ENCODE data around the gene DLG1.
"Not testable (repeated sequence)": the region's sequence is repeated elsewhere in the genome, so short reads cannot be mapped to it uniquely, and the experiment has no call there.

Gene DLG1

GRCh38 chr3:197041875-197042488 lies 256.4 kb downstream of the DLG1 start:
- peaks cover 3% of the 10 kb centered on the region for H3K27me3 ChIP-seq
- no peak overlapping the region for H3K27ac ChIP-seq
- H3K4me1 ChIP-seq (ENCODE audit: control insufficient read depth in 1 of 2, insufficient read depth in 1 of 2, low read depth in 1 of 2, low read length in 1 of 2): no peaks in the 10 kb centered on the region

GRCh38 chr3:197040658-197041057 lies 257.8 kb downstream of the DLG1 start:
- H3K9me3 ChIP-seq: no peaks in the 10 kb centered on the region
- no peak overlapping the region for H3K27ac ChIP-seq
- TF ChIP-seq, protein P1, sequence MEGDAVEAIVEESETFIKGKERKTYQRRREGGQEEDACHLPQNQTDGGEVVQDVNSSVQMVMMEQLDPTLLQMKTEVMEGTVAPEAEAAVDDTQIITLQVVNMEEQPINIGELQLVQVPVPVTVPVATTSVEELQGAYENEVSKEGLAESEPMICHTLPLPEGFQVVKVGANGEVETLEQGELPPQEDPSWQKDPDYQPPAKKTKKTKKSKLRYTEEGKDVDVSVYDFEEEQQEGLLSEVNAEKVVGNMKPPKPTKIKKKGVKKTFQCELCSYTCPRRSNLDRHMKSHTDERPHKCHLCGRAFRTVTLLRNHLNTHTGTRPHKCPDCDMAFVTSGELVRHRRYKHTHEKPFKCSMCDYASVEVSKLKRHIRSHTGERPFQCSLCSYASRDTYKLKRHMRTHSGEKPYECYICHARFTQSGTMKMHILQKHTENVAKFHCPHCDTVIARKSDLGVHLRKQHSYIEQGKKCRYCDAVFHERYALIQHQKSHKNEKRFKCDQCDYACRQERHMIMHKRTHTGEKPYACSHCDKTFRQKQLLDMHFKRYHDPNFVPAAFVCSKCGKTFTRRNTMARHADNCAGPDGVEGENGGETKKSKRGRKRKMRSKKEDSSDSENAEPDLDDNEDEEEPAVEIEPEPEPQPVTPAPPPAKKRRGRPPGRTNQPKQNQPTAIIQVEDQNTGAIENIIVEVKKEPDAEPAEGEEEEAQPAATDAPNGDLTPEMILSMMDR (IDR thresholded peaks at IDR 0.05): no peak
- no peak overlapping the region for H3K4me3 ChIP-seq (ENCODE audit: low read depth in 1 of 2, low read length in 1 of 2)
- no peaks in the 10 kb centered on the region for H3K4me1 ChIP-seq (ENCODE audit: control insufficient read depth in 1 of 2, insufficient read depth in 1 of 2, low read depth in 1 of 2, low read length in 1 of 2)
- peaks cover 11% of the 10 kb centered on the region for H3K36me3 ChIP-seq
- peaks cover 16% of the 10 kb centered on the region for H3K27me3 ChIP-seq

More at GRCh38 chr3:197041875-197042488, 256.4 kb downstream of the DLG1 start:
- Histone ChIP-seq H3K9me3 (no peaks in the 10 kb centered on the region), H3K4me3 (ENCODE audit: low read depth in 1 of 2, low read length in 1 of 2) (no peak overlapping the region), H3K36me3 (peaks cover 21% of the 10 kb centered on the region)
- TF ChIP-seq, protein P1 (IDR thresholded peaks at IDR 0.05): no peak

GRCh38 chr3:197038679-197039462 lies 259.5 kb downstream of the DLG1 start:
- Histone ChIP-seq H3K4me1 (ENCODE audit: control insufficient read depth in 1 of 2, insufficient read depth in 1 of 2, low read depth in 1 of 2, low read length in 1 of 2) (no peaks in the 10 kb centered on the region), H3K9me3 (no peaks in the 10 kb centered on the region), H3K27ac (no peak overlapping the region), H3K36me3 (peaks cover 3% of the 10 kb centered on the region), H3K27me3 (peaks cover 28% of the 10 kb centered on the region), H3K4me3 (ENCODE audit: low read depth in 1 of 2, low read length in 1 of 2) (no peak overlapping the region)
- TF ChIP-seq, protein P1 (IDR thresholded peaks at IDR 0.05): no peak

DNA sequence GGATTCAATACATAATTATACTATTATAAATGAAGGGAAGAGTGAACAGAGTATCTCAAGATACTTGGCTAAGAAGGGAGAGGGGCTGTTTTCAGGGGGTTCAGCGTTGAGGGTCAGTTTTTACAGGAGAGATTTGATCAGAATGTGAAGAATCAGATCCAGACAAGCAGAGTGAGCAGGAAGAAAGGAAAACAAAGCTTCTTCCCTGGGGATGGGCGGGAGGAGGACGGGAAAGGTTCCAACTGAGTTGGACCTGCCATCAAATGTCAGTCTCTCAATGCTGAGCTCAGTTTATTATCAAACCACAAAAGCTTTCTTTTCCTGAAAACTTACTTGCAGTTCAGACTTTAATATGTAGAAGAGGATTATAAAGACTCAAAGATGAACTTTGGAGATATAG lies 262.8 kb downstream of the DLG1 start:
- Histone ChIP-seq H3K4me1 (ENCODE audit: control insufficient read depth in 1 of 2, insufficient read depth in 1 of 2, low read depth in 1 of 2, low read length in 1 of 2) (peaks cover 0 to 5% of the 10 kb centered on the region in 2 experiments), H3K9me3 (no peaks in the 10 kb centered on the region), H3K27me3 (peaks cover 41% of the 10 kb centered on the region), H3K4me3 (ENCODE audit: low read depth in 1 of 2, low read length in 1 of 2) (no peak overlapping the region), H3K36me3 (no peaks in the 10 kb centered on the region), H3K27ac (no peak overlapping the region)
- TF ChIP-seq, protein P1 (IDR thresholded peaks at IDR 0.05): no peak

- not testable (repeated sequence) for H3K9me3 ChIP-seq; H3K36me3 ChIP-seq; H3K27ac ChIP-seq; H3K4me1 ChIP-seq (ENCODE audit: control insufficient read depth in 1 of 2, insufficient read depth in 1 of 2, low read depth in 1 of 2, low read length in 1 of 2); H3K4me3 ChIP-seq (ENCODE audit: low read depth in 1 of 2, low read length in 1 of 2)
- H3K27me3 ChIP-seq: peaks cover 49% of the 10 kb centered on the region
Observed at GRCh38 chr3:197034778-197035177, 263.6 kb downstream of the DLG1 start.

DNA sequence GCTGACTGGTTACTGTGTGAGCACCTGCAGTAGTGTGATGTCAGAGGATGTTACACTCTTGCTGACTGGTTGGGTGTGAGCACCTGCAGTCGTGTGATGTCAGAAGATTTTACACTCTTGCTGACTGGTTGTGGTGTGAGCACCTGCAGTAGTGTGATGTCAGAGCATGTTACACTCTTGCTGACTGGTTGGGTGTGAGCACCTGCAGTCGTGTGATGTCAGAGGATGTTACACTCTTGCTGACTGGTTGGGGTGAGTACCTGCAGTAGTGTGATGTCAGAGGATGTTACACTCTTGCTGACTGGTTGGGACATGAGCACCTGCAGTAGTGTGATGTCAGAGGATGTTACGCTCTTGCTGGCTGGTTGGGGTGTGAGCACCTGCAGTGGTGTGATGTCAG lies 264.6 kb downstream of the DLG1 start:
- not testable (repeated sequence) for H3K36me3 ChIP-seq, H3K27ac ChIP-seq

More for the DNA sequence above, 264.6 kb downstream of the DLG1 start:
- peaks cover 7 to 18% of the 10 kb centered on the region in 2 experiments for H3K4me1 ChIP-seq (ENCODE audit: control insufficient read depth in 1 of 2, insufficient read depth in 1 of 2, low read depth in 1 of 2, low read length in 1 of 2)
- H3K9me3 ChIP-seq; H3K4me3 ChIP-seq (ENCODE audit: low read depth in 1 of 2, low read length in 1 of 2): not testable (repeated sequence)
- peaks cover 59% of the 10 kb centered on the region for H3K27me3 ChIP-seq
